Hepatocyte (in vitro differentiated cells): ENCODE measurements around the gene PLEKHA6.

Experiments used
- CTCF ChIP-seq: fragments of 200-600 bp; sonication (generic); IDR thresholded peaks from 2 replicates; pipeline ENCODE4 v1.5.1; 2016; ENCODE audit warnings: antibody characterized with exemption, mild to moderate bottlenecking; ENCODE audit not compliant: poor library complexity
- EZH2 ChIP-seq: fragments of 200-600 bp; sonication (generic); IDR thresholded peaks from 2 replicates; pipeline ENCODE4 v1.6.1; 2016; ENCODE audit warnings: antibody characterized with exemption, mild to moderate bottlenecking, borderline replicate concordance
- EZH2phosphoT487 ChIP-seq: fragments of 200-600 bp; sonication (generic); IDR thresholded peaks from one replicate; pipeline ENCODE4 v1.6.1; 2018; ENCODE audit warnings: antibody characterized with exemption, mild to moderate bottlenecking, low read depth, moderate library complexity; ENCODE audit not compliant: unreplicated experiment, severe bottlenecking

GRCh38 chr1:204306076-204306475 lies 53.7 kb downstream of the PLEKHA6 start:
- TF ChIP-seq CTCF, result no peak
- no peak for TF ChIP-seq EZH2
- no peak for TF ChIP-seq EZH2phosphoT487
